Measurements from ENCODE around the gene KAT6B.

DNA sequence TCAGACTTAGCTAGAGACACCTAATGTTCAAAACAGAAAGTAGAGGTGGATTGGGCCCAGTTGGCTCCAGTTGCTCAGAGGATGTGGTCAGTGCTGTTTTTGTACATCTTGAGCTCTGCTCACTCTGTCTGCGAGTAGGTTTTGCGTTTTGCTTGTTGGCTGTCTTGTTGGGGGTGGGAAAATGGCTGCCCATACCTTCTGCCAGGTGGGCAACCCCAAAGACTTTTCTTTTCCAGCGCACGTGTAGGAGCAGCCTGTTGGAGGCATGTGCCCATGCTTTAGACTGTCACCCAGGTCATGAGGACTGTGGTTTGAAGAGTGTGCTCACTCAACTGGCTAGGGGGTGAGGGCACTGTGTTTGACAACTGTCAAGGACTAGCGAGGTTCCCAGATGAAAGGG is 73.9 kb downstream of the KAT6B start:
- TF ChIP-seq CTCF (IDR thresholded peaks at IDR 0.05) (no peak), POLR2A (IDR thresholded peaks at IDR 0.05) (no peak), EP300 (IDR thresholded peaks at IDR 0.05) (no peak), POLR2AphosphoS5 (IDR thresholded peaks at IDR 0.05) (no peak)

Data from stomach (tissue), 4 donors.